ENCODE results near the gene DNAAF5. TPM values are rescaled to one million over a fixed set of nuclear protein-coding genes. Genes with fewer than 3 reads are reported as not detected.
"Not testable (repeated sequence)": the region's sequence is repeated elsewhere in the genome, so short reads cannot be mapped to it uniquely, and the experiment has no call there.

The DNAAF5 gene
- total RNA-seq, 1 donor from 2014 or later: 30.7 TPM

DNA sequence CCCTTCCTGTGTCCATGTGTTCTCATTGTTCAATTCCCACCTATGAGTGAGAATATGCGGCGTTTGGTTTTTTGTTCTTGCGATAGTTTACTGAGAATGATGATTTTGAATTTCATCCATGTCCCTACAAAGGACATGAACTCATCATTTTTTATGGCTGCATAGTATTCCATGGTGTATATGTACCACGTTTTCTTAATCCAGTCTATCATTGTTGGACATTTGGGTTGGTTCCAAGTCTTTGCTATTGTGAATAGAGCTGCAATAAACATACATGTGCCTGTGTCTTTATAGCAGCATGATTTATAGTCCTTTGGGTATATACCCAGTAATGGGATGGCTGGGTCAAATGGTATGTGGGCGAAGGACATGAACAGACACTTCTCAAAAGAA is 17.6 kb downstream of the DNAAF5 start:
- peaks cover 32% of the 10 kb centered on the region for H3K36me3 Mint-ChIP-seq (ENCODE audit: low read depth, unreplicated experiment)
- H3K27ac Mint-ChIP-seq (ENCODE audit: unreplicated experiment); H3K4me3 Mint-ChIP-seq (ENCODE audit: unreplicated experiment); H3K27me3 Mint-ChIP-seq (ENCODE audit: unreplicated experiment); H3K4me1 Mint-ChIP-seq (ENCODE audit: unreplicated experiment); H3K9me3 Mint-ChIP-seq (ENCODE audit: unreplicated experiment); DNase-seq (ENCODE audit: low spot score): not testable (repeated sequence)

DNA sequence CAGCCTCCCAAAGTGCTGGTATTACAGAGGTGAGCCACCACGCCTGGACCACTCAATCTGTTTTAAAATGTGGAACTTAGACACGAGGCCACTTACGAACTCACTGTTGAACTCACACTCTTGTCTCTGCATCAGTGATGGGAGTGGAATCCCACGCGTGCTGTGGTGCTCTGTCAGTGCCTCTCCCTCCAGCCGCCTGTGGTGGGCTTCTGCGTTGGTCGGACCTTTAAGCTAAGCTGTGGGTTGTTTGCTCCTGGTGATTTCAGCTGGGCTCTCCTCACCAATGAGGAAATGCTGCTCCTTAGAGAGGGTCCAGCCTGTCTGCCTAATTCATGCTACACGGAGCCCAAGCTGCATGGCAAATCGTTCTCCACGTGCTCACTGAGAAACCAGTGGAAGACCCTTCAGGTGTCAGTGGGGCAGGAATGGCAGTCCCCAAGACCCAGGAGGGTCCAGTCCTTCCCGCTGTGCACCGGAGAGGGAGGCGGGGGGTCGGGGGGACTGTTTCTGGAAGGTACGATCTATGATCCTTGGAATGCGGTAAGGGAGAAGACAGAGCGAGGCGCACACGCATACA is 18.4 kb downstream of the DNAAF5 start:
- H3K36me3 Mint-ChIP-seq (ENCODE audit: low read depth, unreplicated experiment): peaks cover 32% of the 10 kb centered on the region
- H3K4me1 Mint-ChIP-seq (ENCODE audit: unreplicated experiment): no peaks in the 10 kb centered on the region
- no peaks in the 10 kb centered on the region for H3K9me3 Mint-ChIP-seq (ENCODE audit: unreplicated experiment)
- H3K27ac Mint-ChIP-seq (ENCODE audit: unreplicated experiment): no peak overlapping the region
- no peak for DNase-seq (ENCODE audit: low spot score)
- H3K4me3 Mint-ChIP-seq (ENCODE audit: unreplicated experiment): peak overlapping the region; percentile 10
- H3K27me3 Mint-ChIP-seq (ENCODE audit: unreplicated experiment): no peaks in the 10 kb centered on the region
- TF ChIP-seq, protein P1, sequence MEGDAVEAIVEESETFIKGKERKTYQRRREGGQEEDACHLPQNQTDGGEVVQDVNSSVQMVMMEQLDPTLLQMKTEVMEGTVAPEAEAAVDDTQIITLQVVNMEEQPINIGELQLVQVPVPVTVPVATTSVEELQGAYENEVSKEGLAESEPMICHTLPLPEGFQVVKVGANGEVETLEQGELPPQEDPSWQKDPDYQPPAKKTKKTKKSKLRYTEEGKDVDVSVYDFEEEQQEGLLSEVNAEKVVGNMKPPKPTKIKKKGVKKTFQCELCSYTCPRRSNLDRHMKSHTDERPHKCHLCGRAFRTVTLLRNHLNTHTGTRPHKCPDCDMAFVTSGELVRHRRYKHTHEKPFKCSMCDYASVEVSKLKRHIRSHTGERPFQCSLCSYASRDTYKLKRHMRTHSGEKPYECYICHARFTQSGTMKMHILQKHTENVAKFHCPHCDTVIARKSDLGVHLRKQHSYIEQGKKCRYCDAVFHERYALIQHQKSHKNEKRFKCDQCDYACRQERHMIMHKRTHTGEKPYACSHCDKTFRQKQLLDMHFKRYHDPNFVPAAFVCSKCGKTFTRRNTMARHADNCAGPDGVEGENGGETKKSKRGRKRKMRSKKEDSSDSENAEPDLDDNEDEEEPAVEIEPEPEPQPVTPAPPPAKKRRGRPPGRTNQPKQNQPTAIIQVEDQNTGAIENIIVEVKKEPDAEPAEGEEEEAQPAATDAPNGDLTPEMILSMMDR (IDR thresholded peaks at IDR 0.05; ENCODE audit: unreplicated experiment): no peak

DNA sequence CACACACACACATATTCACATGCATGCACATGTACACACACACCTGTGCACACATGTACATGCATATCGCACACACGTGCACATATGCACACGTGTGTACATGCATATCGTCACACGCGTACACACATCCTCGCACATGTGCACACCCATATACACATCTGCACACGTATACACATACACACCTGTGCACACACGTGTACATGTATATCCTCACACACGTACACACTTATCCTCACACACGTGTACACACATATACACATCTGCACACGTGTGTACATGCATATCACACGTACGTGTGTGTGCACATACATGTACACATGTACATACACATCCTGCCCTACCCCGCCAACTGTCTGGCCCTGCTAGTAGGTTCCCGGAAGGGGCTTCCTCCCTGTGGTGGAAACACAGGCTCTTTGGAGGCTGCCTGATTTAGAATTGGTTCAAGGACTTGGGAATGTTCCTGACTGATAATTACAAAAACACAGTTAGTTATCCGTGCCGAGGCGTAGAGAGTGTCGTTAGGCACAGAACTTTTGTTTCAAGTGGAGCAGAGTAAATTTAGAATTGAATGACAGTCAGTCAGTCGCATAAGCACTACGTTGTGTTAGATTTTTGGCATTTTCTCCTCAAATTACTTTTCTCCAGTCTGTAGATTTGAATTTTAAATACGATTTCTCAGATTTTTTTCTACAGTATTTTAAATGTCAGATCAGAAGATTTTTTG is 19.1 kb downstream of the DNAAF5 start:
- peaks cover 31% of the 10 kb centered on the region for H3K36me3 Mint-ChIP-seq (ENCODE audit: low read depth, unreplicated experiment)
- no peaks in the 10 kb centered on the region for H3K27me3 Mint-ChIP-seq (ENCODE audit: unreplicated experiment)
- TF ChIP-seq, protein P1 (IDR thresholded peaks at IDR 0.05; ENCODE audit: unreplicated experiment): no peak
- H3K9me3 Mint-ChIP-seq (ENCODE audit: unreplicated experiment): no peaks in the 10 kb centered on the region
- H3K4me3 Mint-ChIP-seq (ENCODE audit: unreplicated experiment): peak overlapping the region; percentile 10
- no peak overlapping the region for H3K27ac Mint-ChIP-seq (ENCODE audit: unreplicated experiment)
- DNase-seq (ENCODE audit: low spot score): no peak
- no peaks in the 10 kb centered on the region for H3K4me1 Mint-ChIP-seq (ENCODE audit: unreplicated experiment)

DNA sequence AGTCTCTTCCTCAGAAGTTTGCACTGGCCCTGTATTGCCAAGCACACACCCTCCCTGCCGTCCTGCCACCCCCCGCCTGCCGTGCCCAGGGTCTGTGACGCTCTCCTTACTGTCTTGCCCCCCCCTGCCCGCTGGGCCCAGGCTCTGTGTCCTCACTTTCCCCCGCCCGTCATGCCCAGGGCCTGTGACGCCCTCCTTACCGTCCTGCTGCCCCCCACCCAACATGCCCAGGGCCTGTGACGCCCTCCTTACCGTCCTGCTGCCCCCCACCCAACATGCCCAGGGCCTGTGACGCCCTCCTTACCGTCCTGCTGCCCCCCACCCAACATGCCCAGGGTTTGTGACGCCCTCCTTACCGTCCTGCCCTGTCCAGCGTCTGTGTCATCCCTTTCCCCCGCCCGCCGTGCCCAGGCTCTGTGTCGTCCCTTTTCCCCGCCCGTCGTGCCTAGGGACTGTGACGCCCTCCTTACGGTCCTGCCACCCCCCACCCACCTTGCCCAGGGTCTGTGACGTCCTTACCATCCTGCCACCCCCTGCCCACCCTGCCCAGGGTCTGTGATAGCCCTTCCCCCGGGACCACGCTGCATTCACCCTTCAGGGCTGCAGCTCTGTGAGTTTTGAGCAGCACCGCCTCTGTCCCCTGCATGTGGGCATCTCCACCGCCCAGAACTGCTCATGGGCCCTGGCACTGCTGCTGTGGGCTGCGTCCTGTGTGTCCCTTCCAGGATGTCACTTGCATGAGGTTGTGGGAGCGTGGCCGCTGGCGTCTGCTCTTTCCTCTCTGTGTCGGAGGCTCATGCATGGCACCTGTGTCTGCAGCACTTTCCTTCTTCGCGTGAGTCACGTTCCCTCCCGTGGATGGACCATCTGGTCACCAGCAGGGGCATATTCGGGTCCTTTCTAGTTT is 19.9 kb downstream of the DNAAF5 start:
- Mint-ChIP-seq H3K4me1 (ENCODE audit: unreplicated experiment) (no peaks in the 10 kb centered on the region), H3K36me3 (ENCODE audit: low read depth, unreplicated experiment) (peaks cover 26% of the 10 kb centered on the region), H3K27ac (ENCODE audit: unreplicated experiment) (no peak overlapping the region), H3K4me3 (ENCODE audit: unreplicated experiment) (no peak overlapping the region), H3K9me3 (ENCODE audit: unreplicated experiment) (no peaks in the 10 kb centered on the region), H3K27me3 (ENCODE audit: unreplicated experiment) (no peaks in the 10 kb centered on the region)
- no peak for DNase-seq (ENCODE audit: low spot score)
- TF ChIP-seq, protein P1 (IDR thresholded peaks at IDR 0.05; ENCODE audit: unreplicated experiment): no peak

DNA sequence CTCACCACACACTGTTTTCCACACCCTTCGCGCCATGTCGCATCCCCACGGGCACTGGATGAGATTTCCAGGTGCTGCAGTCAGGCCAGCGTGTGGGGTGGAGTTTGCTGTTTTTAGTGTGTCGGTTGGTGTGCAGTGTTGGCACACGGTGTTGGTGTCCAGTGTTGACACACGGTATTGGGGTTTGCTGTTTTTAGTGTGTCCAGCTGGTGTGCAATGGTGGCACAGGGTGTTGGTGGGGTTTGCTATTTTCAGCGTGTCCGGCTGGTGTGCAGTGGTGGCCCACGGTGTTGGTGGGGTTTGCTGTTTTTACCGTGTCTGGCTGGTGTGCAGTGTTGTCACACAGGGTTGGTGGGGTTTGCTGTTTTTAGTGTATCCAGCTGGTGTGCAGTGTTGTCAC is 20.7 kb downstream of the DNAAF5 start:
- no peak for DNase-seq (ENCODE audit: low spot score)
- TF ChIP-seq, protein P1 (IDR thresholded peaks at IDR 0.05; ENCODE audit: unreplicated experiment): no peak
- Mint-ChIP-seq H3K4me3 (ENCODE audit: unreplicated experiment) (no peak overlapping the region), H3K4me1 (ENCODE audit: unreplicated experiment) (no peaks in the 10 kb centered on the region), H3K9me3 (ENCODE audit: unreplicated experiment) (no peaks in the 10 kb centered on the region), H3K27ac (ENCODE audit: unreplicated experiment) (no peak overlapping the region), H3K27me3 (ENCODE audit: unreplicated experiment) (peaks cover 2% of the 10 kb centered on the region), H3K36me3 (ENCODE audit: low read depth, unreplicated experiment) (peaks cover 26% of the 10 kb centered on the region)

Data from endothelial cell (in vitro differentiated cells).